Measurements from ENCODE around the gene MLPH. TPM values are rescaled to one million over a fixed set of nuclear protein-coding genes. Genes with fewer than 3 reads are reported as not detected.

Gene MLPH
- total RNA-seq, 2 donors from 2014 or later: 0.75 to 1.0 TPM

DNA sequence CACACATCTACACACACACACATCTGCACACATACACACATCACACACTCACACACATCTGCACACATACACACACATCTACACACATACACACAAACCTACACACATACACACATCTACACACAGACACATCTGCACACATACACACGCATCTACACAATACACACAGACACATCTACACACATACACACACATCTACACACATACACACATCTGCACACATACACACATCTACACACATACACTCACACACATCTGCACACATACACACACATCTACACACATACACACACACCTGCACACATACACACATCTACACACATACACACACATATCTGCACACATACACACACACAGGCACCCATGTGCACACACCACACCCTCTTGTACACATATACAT, 78.9 kb downstream of the MLPH start:
- Mint-ChIP-seq H3K36me3 (ENCODE audit: low read depth) (peaks cover 1% of the 10 kb centered on the region), H3K27me3 (ENCODE audit: insufficient read depth) (no peaks in the 10 kb centered on the region), H3K27ac (no peak overlapping the region), H3K4me3 (no peak overlapping the region), H3K4me1 (no peaks in the 10 kb centered on the region), H3K9me3 (peaks cover 2% of the 10 kb centered on the region)
- 80 to 95% methylated on average over 1 of the region's 1 CpG for WGBS, 2 experiments (ENCODE audit: insufficient coverage in 1 of 2, insufficient read length in 1 of 2)
- H3K4me3 ChIP-seq (ENCODE audit: low read length): no peak overlapping the region
- H3K27ac ChIP-seq (ENCODE audit: low read depth, low read length): no peak overlapping the region
- H3K9ac ChIP-seq (ENCODE audit: extremely low read depth, low read length, poor library complexity, severe bottlenecking): no peak overlapping the region
- no peaks in the 10 kb centered on the region for H3K9me3 ChIP-seq (ENCODE audit: control insufficient read depth, low read length)
- H3K4me1 ChIP-seq (ENCODE audit: control insufficient read depth, insufficient read depth, low read length): no peaks in the 10 kb centered on the region
- no peaks in the 10 kb centered on the region for H3K36me3 ChIP-seq (ENCODE audit: control insufficient read depth, insufficient read depth, low read length)
- no peak for DNase-seq
- TF ChIP-seq, protein P1, sequence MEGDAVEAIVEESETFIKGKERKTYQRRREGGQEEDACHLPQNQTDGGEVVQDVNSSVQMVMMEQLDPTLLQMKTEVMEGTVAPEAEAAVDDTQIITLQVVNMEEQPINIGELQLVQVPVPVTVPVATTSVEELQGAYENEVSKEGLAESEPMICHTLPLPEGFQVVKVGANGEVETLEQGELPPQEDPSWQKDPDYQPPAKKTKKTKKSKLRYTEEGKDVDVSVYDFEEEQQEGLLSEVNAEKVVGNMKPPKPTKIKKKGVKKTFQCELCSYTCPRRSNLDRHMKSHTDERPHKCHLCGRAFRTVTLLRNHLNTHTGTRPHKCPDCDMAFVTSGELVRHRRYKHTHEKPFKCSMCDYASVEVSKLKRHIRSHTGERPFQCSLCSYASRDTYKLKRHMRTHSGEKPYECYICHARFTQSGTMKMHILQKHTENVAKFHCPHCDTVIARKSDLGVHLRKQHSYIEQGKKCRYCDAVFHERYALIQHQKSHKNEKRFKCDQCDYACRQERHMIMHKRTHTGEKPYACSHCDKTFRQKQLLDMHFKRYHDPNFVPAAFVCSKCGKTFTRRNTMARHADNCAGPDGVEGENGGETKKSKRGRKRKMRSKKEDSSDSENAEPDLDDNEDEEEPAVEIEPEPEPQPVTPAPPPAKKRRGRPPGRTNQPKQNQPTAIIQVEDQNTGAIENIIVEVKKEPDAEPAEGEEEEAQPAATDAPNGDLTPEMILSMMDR (conservative IDR thresholded peaks at IDR 0.05): no peak
- H3K27me3 ChIP-seq (ENCODE audit: control insufficient read depth, insufficient read depth, low read length, poor library complexity, severe bottlenecking): no peaks in the 10 kb centered on the region

- H3K4me1 Mint-ChIP-seq: no peaks in the 10 kb centered on the region
- H3K27me3 Mint-ChIP-seq (ENCODE audit: insufficient read depth): no peaks in the 10 kb centered on the region
- TF ChIP-seq, protein P1 (conservative IDR thresholded peaks at IDR 0.05): no peak
- peaks cover 2% of the 10 kb centered on the region for H3K9me3 Mint-ChIP-seq
- 88 to 90% methylated on average over 22 to 32 of the region's 32 CpGs for WGBS, 2 experiments (ENCODE audit: insufficient coverage in 1 of 2, insufficient read length in 1 of 2)
- Histone ChIP-seq H3K27me3 (ENCODE audit: control insufficient read depth, insufficient read depth, low read length, poor library complexity, severe bottlenecking) (no peaks in the 10 kb centered on the region), H3K4me3 (ENCODE audit: low read length) (no peak within 1 kb of the TSS), H3K36me3 (ENCODE audit: control insufficient read depth, insufficient read depth, low read length) (no peaks in the 10 kb centered on the region), H3K4me1 (ENCODE audit: control insufficient read depth, insufficient read depth, low read length) (no peaks in the 10 kb centered on the region), H3K27ac (ENCODE audit: low read depth, low read length) (no peak within 1 kb of the TSS), H3K9ac (ENCODE audit: extremely low read depth, low read length, poor library complexity, severe bottlenecking) (no peak within 1 kb of the TSS), H3K9me3 (ENCODE audit: control insufficient read depth, low read length) (no peaks in the 10 kb centered on the region)
- H3K36me3 Mint-ChIP-seq (ENCODE audit: low read depth): peaks cover 1% of the 10 kb centered on the region
- no peak for DNase-seq
- no peak within 1 kb of the TSS for H3K27ac Mint-ChIP-seq
- no peak within 1 kb of the TSS for H3K4me3 Mint-ChIP-seq
Observed at GRCh38 chr2:237566401-237567235, 79.6 kb downstream of the MLPH start, which contains the start of gene PRLH. TSS of gene PRLH (plus strand) at chr2:237566574. CDS start at chr2:237566574, 0 bp downstream.

GRCh38 chr2:237567276-237568029, 80.4 kb downstream of the MLPH start:
- H3K27me3 Mint-ChIP-seq (ENCODE audit: insufficient read depth): no peaks in the 10 kb centered on the region
- H3K9ac ChIP-seq (ENCODE audit: extremely low read depth, low read length, poor library complexity, severe bottlenecking): no peak overlapping the region
- H3K27ac ChIP-seq (ENCODE audit: low read depth, low read length): no peak overlapping the region
- no peak for DNase-seq
- 89 to 90% methylated on average over 9 to 16 of the region's 16 CpGs for WGBS, 2 experiments (ENCODE audit: insufficient coverage in 1 of 2, insufficient read length in 1 of 2)
- no peaks in the 10 kb centered on the region for H3K36me3 ChIP-seq (ENCODE audit: control insufficient read depth, insufficient read depth, low read length)
- no peak overlapping the region for H3K4me3 Mint-ChIP-seq
- H3K27me3 ChIP-seq (ENCODE audit: control insufficient read depth, insufficient read depth, low read length, poor library complexity, severe bottlenecking): no peaks in the 10 kb centered on the region
- H3K4me1 Mint-ChIP-seq: peaks cover 7% of the 10 kb centered on the region
- no peaks in the 10 kb centered on the region for H3K9me3 ChIP-seq (ENCODE audit: control insufficient read depth, low read length)
- H3K27ac Mint-ChIP-seq: no peak overlapping the region
- peaks cover 3% of the 10 kb centered on the region for H3K36me3 Mint-ChIP-seq (ENCODE audit: low read depth)
- H3K4me1 ChIP-seq (ENCODE audit: control insufficient read depth, insufficient read depth, low read length): peaks cover 3% of the 10 kb centered on the region
- TF ChIP-seq, protein P1 (conservative IDR thresholded peaks at IDR 0.05): no peak
- no peak overlapping the region for H3K4me3 ChIP-seq (ENCODE audit: low read length)
- peaks cover 2% of the 10 kb centered on the region for H3K9me3 Mint-ChIP-seq

Data from endodermal cell (in vitro differentiated cells).